Measurements from ENCODE around the gene HTT. TPM values are rescaled to one million over a fixed set of nuclear protein-coding genes. Genes with fewer than 3 reads are reported as not detected.

The HTT gene
- 100 to 1,000 TPM in 1 of 2 donors, 10 to 100 TPM in 1; 62.4 to 116 TPM for total RNA-seq

DNA sequence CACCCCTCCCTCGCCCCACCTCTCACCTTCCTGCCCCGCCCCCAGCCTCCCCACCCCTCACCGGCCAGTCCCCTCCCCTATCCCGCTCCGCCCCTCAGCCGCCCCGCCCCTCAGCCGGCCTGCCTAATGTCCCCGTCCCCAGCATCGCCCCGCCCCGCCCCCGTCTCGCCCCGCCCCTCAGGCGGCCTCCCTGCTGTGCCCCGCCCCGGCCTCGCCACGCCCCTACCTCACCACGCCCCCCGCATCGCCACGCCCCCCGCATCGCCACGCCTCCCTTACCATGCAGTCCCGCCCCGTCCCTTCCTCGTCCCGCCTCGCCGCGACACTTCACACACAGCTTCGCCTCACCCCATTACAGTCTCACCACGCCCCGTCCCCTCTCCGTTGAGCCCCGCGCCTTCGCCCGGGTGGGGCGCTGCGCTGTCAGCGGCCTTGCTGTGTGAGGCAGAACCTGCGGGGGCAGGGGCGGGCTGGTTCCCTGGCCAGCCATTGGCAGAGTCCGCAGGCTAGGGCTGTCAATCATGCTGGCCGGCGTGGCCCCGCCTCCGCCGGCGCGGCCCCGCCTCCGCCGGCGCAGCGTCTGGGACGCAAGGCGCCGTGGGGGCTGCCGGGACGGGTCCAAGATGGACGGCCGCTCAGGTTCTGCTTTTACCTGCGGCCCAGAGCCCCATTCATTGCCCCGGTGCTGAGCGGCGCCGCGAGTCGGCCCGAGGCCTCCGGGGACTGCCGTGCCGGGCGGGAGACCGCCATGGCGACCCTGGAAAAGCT, at the start of gene HTT, which contains the start of gene HTT-AS:
TSS of gene HTT (plus strand) at position 604 of the 768 bp plus-strand sequence. CDS start at position 749, 145 bp downstream.
TSS of gene HTT-AS (minus strand) at position 461 of the 768 bp plus-strand sequence.
- Mint-ChIP-seq H3K4me1 (ENCODE audit: low read depth in 2 of 2) (peaks cover 22 to 26% of the 10 kb centered on the region in 2 donors), H3K27ac (peak within 1 kb of the TSS; percentile 78 to 85), H3K9me3 (no peaks in the 10 kb centered on the region), H3K36me3 (no peaks in the 10 kb centered on the region), H3K4me3 (peak within 1 kb of the TSS; percentile 84), H3K27me3 (no peaks in the 10 kb centered on the region)
- ATAC-seq, result peak; percentile 92 to 94
- DNase-seq (ENCODE audit: low spot score), result peak; percentile 94

DNA sequence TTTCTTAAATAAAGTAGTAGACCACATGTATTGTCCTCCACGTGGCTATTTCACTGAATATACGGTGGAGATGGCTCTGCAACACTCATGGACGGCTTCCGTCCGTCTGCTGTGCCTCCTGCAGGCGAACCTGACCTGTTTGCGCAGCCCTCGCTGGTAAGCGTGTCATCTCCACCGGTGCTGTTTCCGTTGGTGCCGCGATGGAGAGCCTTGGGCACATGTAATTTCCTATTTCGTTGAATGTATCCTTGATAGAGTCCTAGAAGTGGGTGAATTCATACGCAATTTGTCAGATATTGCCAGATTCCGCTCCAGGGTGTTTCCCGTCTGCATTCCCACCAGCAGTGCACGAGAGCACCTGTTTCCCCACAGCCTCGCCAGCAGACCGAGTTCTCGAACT, 48.6 kb upstream of the HTT start:
- DNase-seq (ENCODE audit: low spot score) (peak; percentile 8), ATAC-seq (no peak)
- Mint-ChIP-seq H3K27ac (no peak overlapping the region), H3K9me3 (peaks cover 4% of the 10 kb centered on the region), H3K4me1 (ENCODE audit: low read depth in 2 of 2) (no peaks in the 10 kb centered on the region), H3K36me3 (peaks cover 9% of the 10 kb centered on the region), H3K27me3 (peaks cover 4 to 10% of the 10 kb centered on the region in 2 donors), H3K4me3 (no peak overlapping the region)

DNA sequence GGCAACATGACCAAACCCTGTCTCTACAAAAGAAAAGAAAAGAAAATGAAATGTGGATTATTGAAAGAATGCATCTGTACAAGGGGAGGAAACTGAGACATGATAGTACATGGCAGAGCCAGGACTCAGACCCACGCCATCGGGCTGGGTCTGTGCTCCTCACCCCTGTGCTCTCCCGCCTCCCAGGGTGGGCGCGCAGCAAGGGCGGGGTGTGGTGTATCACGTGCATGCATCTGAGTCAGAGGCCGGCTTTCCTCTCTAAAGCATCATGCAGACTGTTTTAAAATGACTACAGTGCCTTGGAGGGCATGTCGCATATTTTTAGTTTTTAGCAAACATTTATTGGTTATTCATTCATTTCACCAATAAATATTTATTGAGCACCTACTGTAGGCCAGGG, 47.9 kb upstream of the HTT start:
- Mint-ChIP-seq H3K4me3 (no peak overlapping the region), H3K9me3 (peaks cover 4% of the 10 kb centered on the region), H3K4me1 (ENCODE audit: low read depth in 2 of 2) (no peaks in the 10 kb centered on the region), H3K27ac (no peak overlapping the region), H3K36me3 (peaks cover 9% of the 10 kb centered on the region), H3K27me3 (peaks cover 4 to 10% of the 10 kb centered on the region in 2 donors)
- peak; percentile 8 for DNase-seq (ENCODE audit: low spot score)
- no peak for ATAC-seq

DNA sequence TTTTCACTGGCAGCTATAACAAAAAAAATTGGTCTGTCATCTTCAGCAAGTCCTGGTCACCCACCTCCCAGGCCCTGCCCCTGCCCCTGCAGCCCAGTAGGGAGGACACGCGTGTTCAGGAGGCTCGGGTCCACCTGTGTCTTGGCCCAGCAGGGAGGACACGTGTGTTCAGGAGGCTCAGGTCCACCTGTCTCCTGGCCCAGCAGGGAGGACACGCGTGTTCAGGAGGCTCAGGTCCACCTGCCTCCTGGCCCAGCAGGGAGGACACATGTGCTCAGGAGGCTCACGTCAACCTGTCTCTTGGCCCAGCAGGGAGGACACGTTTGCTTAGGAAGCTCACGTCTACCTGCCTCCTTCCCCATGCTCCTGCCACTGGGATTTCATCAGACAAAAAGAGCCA, 45.0 kb upstream of the HTT start:
- H3K4me3 Mint-ChIP-seq, result no peak overlapping the region
- no peaks in the 10 kb centered on the region for H3K27me3 Mint-ChIP-seq
- ATAC-seq (no peak), DNase-seq (ENCODE audit: low spot score) (peak; percentile 3)
- no peak overlapping the region for H3K27ac Mint-ChIP-seq
- no peaks in the 10 kb centered on the region for H3K4me1 Mint-ChIP-seq (ENCODE audit: low read depth in 2 of 2)
- no peaks in the 10 kb centered on the region for H3K36me3 Mint-ChIP-seq
- H3K9me3 Mint-ChIP-seq, result no peaks in the 10 kb centered on the region

DNA sequence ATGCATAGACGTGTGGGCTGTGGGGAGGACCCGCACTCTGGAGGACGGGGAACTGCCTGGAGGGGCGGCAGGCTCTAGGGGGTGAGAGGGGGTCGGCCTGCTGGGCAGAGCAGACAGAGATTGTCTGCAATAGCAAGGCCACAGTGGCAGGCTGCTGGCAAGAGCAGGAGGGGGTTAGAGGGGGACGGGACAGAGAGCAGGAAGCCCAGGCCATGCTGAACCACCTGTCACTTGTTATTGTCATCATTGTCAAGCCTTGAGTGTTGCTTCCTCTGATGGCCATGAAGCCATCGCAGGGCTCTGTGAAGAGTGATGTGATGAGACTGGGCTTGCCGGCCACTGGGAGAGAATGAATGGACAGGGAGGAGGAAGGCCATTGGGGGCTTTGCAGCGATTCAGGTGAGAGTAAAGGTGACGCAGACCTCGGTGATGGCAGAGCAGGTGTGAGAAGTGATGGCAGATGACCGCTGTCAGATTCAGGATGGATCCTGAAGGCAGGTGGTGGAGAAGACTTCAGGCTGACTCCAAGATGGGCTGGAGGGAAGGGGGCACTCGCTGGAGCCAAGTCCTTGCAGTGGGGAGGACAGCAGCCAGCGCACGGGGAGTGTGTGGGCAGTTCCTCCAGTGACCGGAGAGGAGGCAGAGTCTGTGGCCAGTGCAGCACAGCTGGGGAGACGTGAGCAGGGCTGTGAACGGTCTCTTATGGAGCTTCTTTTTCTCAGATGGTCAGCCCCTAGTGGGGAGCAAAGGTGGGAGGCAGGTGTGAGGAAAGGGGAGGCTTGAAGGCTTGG, 43.7 kb upstream of the HTT start:
- DNase-seq (ENCODE audit: low spot score) (peak; percentile 40), ATAC-seq (no peak)
- H3K36me3 Mint-ChIP-seq, result no peaks in the 10 kb centered on the region
- no peaks in the 10 kb centered on the region for H3K27me3 Mint-ChIP-seq
- no peaks in the 10 kb centered on the region for H3K9me3 Mint-ChIP-seq
- no peak overlapping the region for H3K4me3 Mint-ChIP-seq
- H3K27ac Mint-ChIP-seq, result no peak overlapping the region
- no peaks in the 10 kb centered on the region for H3K4me1 Mint-ChIP-seq (ENCODE audit: low read depth in 2 of 2)

DNA sequence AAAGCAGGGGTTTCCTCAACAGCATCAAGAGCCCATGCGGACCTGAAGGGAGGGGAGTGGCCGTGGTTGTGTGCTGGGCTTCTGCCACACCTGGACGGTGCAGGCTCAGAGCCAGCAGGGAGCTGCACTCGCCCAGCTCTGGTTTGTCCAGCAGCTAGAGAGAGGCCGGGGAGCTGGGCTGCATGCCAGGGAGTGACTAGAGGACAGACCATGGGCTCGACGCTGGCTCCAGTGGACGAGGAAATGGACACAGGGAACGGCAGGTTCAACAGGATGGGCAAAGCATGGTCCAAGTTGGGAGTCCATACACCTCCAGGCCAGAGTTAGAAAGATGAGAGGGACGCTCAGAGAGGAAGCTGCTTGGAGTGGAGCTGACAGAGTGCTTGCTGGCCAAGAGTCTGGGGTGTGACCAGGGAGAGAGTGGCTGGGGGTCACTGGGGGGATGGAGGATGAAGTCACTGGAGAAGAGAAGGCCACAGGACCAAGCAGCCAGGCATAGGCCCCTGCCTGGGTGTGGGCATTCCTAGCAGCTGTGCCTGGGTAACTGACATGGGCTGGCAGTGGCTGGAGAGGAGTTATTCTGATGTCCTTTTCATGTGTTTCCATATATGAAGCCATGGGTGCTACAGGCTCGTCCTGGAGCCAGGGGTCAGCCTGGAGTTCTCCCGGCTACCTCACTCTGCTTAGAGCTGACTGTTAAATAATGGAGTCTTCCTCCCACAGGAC, 43.0 kb upstream of the HTT start:
- no peaks in the 10 kb centered on the region for H3K27me3 Mint-ChIP-seq
- no peak overlapping the region for H3K4me3 Mint-ChIP-seq
- no peaks in the 10 kb centered on the region for H3K4me1 Mint-ChIP-seq (ENCODE audit: low read depth in 2 of 2)
- no peaks in the 10 kb centered on the region for H3K9me3 Mint-ChIP-seq
- no peak overlapping the region for H3K27ac Mint-ChIP-seq
- DNase-seq (ENCODE audit: low spot score) (peak; percentile 39), ATAC-seq (peak in 1 of 2 donors; percentile 36)
- no peaks in the 10 kb centered on the region for H3K36me3 Mint-ChIP-seq

DNA sequence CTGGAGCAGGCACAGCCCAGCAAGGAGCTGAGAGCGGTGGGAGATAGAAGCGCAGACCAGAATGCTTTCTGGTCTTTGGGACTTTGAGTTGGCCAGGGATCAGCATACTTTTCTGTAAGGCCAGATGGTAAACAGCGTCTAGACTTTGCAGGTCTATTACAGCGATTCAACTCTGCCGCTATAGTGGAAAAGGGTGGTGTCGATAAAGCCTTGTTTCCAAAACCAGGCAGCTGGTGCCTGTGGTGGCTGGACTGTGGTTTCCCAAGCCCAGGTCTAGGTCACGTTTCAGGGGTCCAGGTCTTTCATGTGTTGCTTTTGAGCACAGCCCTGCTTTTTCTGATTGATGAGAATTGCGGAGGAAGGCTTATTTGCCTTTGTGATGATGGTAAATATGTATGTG, 40.2 kb upstream of the HTT start:
- H3K4me3 Mint-ChIP-seq, result no peak overlapping the region
- H3K9me3 Mint-ChIP-seq, result no peaks in the 10 kb centered on the region
- H3K36me3 Mint-ChIP-seq, result no peaks in the 10 kb centered on the region
- ATAC-seq, result no peak
- H3K27me3 Mint-ChIP-seq, result no peaks in the 10 kb centered on the region
- no peak overlapping the region for H3K27ac Mint-ChIP-seq
- DNase-seq (ENCODE audit: low spot score), result peak; percentile 32
- H3K4me1 Mint-ChIP-seq (ENCODE audit: low read depth in 2 of 2), result peaks cover 15 to 19% of the 10 kb centered on the region in 2 donors

DNA sequence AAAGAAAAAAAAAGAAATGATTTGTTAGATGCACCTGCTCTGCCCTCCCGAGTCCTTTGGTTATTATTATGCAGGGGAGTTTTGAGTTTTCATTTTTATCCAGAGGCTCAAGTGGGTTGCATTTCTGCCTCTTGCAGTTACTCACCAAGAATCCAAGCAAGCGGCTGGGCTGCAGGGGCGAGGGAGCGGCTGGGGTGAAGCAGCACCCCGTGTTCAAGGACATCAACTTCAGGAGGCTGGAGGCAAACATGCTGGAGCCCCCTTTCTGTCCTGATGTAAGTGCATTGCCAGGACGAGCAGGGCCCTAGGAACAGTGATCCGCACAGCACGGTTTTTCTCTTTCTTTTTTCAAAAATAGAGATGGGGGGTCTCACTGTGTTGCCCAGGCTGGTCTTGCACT, 39.2 kb upstream of the HTT start:
- no peak overlapping the region for H3K27ac Mint-ChIP-seq

DNA sequence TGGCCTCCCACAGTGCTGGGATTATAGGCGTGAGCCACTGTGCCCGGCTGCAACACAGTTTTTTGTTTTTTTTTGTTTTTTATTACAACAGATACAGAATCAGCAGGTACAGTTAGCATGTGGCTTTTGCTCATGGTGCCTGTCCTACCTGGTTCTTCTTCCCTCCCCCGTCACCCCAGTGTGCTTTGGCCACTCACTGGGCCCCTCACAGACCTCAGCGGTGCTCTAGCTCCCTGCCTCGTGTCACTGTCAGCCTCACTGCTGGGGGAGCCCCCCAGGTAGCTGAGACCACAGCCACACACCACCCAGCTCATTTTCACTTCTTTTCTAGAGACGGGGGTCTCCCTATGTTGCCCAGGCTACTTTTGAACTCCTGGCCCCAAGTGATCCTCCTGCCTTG, 38.8 kb upstream of the HTT start:
- no peaks in the 10 kb centered on the region for H3K36me3 Mint-ChIP-seq
- ATAC-seq, result no peak
- H3K4me1 Mint-ChIP-seq (ENCODE audit: low read depth in 2 of 2), result peaks cover 19% of the 10 kb centered on the region in 2 donors
- H3K9me3 Mint-ChIP-seq, result no peaks in the 10 kb centered on the region
- no peak for DNase-seq (ENCODE audit: low spot score)
- H3K27ac Mint-ChIP-seq, result no peak overlapping the region
- H3K27me3 Mint-ChIP-seq, result no peaks in the 10 kb centered on the region
- no peak overlapping the region for H3K4me3 Mint-ChIP-seq

More for the DNA sequence above, 39.2 kb upstream of the HTT start:
- no peaks in the 10 kb centered on the region for H3K9me3 Mint-ChIP-seq
- H3K4me1 Mint-ChIP-seq (ENCODE audit: low read depth in 2 of 2), result peaks cover 16 to 19% of the 10 kb centered on the region in 2 donors
- no peaks in the 10 kb centered on the region for H3K36me3 Mint-ChIP-seq
- H3K27me3 Mint-ChIP-seq, result no peaks in the 10 kb centered on the region
- H3K4me3 Mint-ChIP-seq, result no peak overlapping the region
- ATAC-seq (no peak), DNase-seq (ENCODE audit: low spot score) (no peak)

DNA sequence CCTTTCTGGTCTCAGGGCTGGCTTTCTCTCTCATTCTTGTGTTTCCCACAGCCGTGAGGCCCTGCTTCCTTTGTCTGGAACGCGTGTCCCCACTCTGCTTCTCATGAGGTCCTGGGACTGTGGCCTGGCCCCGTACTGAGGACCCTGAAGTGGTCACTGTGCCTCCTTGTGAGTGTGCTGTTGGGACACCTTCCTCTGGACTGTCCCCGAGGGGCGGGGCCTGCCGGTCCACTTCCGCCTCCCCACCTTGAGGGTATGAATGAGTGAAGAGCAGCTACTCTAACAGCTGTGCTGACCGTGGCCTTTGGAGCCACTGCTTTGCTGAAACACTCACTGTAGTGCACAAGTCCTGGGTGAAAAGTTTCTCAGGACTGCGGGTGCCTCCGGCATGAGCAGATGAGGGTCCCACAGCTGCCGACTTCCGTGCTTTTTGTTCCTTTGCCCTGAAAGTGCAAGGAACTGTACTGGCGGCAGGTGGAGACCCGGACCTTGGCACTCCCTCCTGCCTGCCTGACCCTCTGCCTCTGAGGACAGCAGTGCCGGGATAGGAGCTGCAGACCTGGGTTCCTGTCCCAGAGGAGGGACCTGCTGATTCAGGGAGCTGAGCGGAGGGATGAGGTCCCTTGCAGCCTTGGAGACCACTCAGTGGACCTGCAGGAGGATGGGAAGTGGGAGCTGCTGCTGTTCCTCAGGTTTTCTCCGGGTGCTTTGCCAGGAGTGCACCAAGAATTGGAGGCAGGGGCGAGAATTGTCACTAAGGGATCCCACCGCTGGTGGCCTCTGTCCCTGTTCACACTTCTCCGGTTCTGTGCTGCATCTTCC, 38.1 kb upstream of the HTT start:
- ATAC-seq (no peak), DNase-seq (ENCODE audit: low spot score) (peak; percentile 44)
- peaks cover 19 to 23% of the 10 kb centered on the region in 2 donors for H3K4me1 Mint-ChIP-seq (ENCODE audit: low read depth in 2 of 2)
- no peaks in the 10 kb centered on the region for H3K36me3 Mint-ChIP-seq
- H3K9me3 Mint-ChIP-seq, result no peaks in the 10 kb centered on the region
- H3K4me3 Mint-ChIP-seq, result no peak overlapping the region
- H3K27me3 Mint-ChIP-seq, result no peaks in the 10 kb centered on the region
- peak overlapping the region in 1 of 2 donors; percentile 66 for H3K27ac Mint-ChIP-seq

DNA sequence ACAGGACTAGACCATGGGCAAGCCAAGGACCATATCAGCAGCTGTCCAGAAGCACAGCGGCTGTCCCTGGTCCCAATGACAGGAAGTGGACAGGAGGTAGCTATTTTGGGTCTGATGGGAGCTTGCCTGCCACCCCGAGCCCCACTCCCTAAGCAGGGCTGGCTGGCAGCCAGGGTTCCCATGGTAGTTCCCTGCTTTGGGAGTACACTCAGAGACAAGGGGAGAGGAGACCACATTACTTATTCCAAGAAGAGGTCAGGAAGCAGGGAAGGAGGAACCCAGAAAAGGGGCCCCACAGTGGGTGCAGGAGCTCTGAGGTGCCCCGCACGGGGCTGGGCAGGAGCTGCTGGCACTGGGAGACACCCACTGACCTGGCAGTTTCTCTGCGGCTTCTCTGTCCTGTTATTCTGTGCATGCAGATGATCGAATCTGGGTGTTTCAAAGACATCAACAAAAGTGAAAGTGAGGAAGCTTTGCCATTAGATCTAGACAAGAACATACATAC, 36.5 kb upstream of the HTT start:
- H3K4me1 Mint-ChIP-seq (ENCODE audit: low read depth in 2 of 2), result peaks cover 33 to 35% of the 10 kb centered on the region in 2 donors

DNA sequence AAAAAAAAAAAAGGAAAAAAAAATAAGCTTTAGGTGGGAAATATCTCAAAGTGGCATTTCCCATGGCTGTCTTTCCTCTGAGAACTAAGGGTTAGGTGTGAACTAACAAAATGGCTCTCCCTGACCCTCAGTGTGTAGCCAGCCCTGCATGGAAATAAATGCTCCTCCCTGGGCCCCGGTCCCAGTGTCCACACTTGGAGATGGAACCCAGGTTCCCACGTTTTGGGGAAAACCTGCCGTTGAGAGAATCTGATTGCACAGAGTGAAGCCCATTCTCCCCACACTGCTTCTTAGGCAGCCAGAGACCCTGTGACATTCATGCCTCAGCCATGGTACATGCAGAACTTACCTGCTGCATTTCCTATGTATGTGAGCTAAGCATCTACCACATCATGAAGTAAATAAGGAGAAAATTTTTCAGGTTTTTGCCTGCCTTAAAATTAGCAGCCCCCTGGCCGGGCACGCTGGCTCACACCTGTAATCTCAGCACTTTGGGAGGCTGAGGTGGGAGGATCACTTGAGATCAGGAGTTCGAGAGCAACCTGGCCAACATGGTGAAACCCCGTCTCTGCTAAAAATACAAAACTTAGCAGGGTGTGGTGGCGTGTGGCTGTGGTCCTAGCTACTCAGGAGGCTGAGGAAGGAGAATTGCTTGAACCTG, 34.6 kb upstream of the HTT start:
- Mint-ChIP-seq H3K4me1 (ENCODE audit: low read depth in 2 of 2) (peaks cover 41 to 44% of the 10 kb centered on the region in 2 donors), H3K36me3 (no peaks in the 10 kb centered on the region), H3K27ac (peak overlapping the region in 1 of 2 donors; percentile 97), H3K27me3 (no peaks in the 10 kb centered on the region), H3K4me3 (peak overlapping the region; percentile 94), H3K9me3 (no peaks in the 10 kb centered on the region)
- DNase-seq (ENCODE audit: low spot score), result peak; percentile 22
- no peak for ATAC-seq

More for the DNA sequence above, 36.5 kb upstream of the HTT start:
- Mint-ChIP-seq H3K36me3 (no peaks in the 10 kb centered on the region), H3K4me3 (peak overlapping the region; percentile 68), H3K27me3 (no peaks in the 10 kb centered on the region), H3K27ac (peak overlapping the region; percentile 31 to 66), H3K9me3 (no peaks in the 10 kb centered on the region)
- ATAC-seq (peak in 1 of 2 donors; percentile 11), DNase-seq (ENCODE audit: low spot score) (peak; percentile 45)

Measured in natural killer cell treated with Interleukin-12 subunit alpha and Interleukin-12 subunit beta and Interleukin-15 and Interleukin-18, amount 100 ng/mL, for 72 hours (primary cell).